GM12874 (cell line): ENCODE results near the gene MCRS1.

Experiments used
- CTCF ChIP-seq: IDR thresholded peaks from 2 replicates; pipeline ENCODE4 v1.5.1; 2011; ENCODE audit warnings: low read depth, mild to moderate bottlenecking, control low read depth, low read length, moderate library complexity; ENCODE audit not compliant: insufficient read depth

The MCRS1 gene

GRCh38 chr12:49552014-49552413 is 15.9 kb downstream of the MCRS1 start:
- no peak for TF ChIP-seq CTCF

- no peak for TF ChIP-seq CTCF
Observed at GRCh38 chr12:49550693-49551252, 17.2 kb downstream of the MCRS1 start.

- TF ChIP-seq CTCF: no peak
Observed at GRCh38 chr12:49549735-49550692, 17.9 kb downstream of the MCRS1 start.

GRCh38 chr12:49548822-49549648 is 18.9 kb downstream of the MCRS1 start:
- 0 out of 2 replicates have a peak, but pooled peaks have one; percentile 13 for TF ChIP-seq CTCF

- no peak for TF ChIP-seq CTCF
Observed at GRCh38 chr12:49548481-49548821, 19.5 kb downstream of the MCRS1 start.

DNA sequence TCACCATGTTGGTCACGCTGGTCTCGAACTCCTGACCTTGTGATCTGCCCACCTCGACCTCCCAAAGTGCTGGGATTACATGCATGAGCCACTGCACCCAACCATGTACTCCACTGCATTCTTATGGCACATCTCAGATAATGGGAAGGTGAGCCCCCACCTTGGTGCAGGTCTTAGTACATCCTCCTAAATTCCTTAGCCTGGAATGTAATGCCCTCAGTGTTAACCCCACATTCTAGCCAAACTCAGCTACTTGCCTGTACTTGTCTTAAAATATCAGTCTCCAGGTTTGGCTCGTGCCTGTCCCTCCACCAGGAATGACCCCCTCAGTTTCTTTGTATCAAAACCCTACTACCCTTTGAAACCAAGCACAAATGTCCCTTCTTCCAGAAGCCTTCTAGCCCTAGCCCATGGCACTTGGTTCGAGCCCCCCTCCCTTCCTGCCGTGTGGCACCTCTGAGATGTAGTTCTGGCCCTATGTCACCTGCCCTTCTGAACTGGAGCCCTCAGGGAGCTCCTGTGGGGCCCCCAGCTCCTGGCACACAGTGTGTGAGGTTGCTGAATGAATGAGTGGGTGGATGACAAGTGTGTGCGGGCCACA is 20.8 kb downstream of the MCRS1 start:
- no peak for TF ChIP-seq CTCF

- no peak for TF ChIP-seq CTCF
Observed at GRCh38 chr12:49546481-49546880, 21.5 kb downstream of the MCRS1 start.
